Endothelial cell of umbilical vein (primary cell): Measurements from ENCODE around the gene METTL26. TPM values are rescaled to one million over a fixed set of nuclear protein-coding genes. Genes with fewer than 3 reads are reported as not detected.

Source experiments
- BruUV-seq: library from RNA; stranded (reverse); fragments of 400-500 nt; replicated peaks from 2 replicates; lab custom pipeline; 2021; lab: Mats Ljungman, UMichigan
- CTCF ChIA-PET: fragments of 300-600, 350-600 bp; sonication (Branson Sonifier 250); formaldehyde crosslinking; loops from one replicate; lab custom pipeline; 2021; ENCODE audit warnings: antibody characterized with exemption, inconsistent platforms; lab: Charles Lee
- POLR2A ChIA-PET: fragments of 300-600, 350-600 bp; sonication (Branson Sonifier 250); formaldehyde crosslinking; loops from one replicate; lab custom pipeline; 2021; ENCODE audit warnings: antibody characterized with exemption, inconsistent platforms; lab: Charles Lee
- DNase-seq: peaks from one replicate; pipeline ENCODE4 v3.0.0-alpha.2; 2011; ENCODE audit warnings: low read depth, low spot score
- FAIRE-seq: peaks from 2 replicates; lab custom pipeline; 2011; peaks lifted over from hg19 to GRCh38; lab: Jason Lieb, UNC
- H2AFZ ChIP-seq: 2 replicates; pipeline ENCODE4 v1.6.0; 2012; ENCODE audit warnings: low read depth, low read length, control low read depth, inconsistent platforms
- H3K27ac ChIP-seq: 2 replicates; pipeline ENCODE4 v1.5.1; 2011; ENCODE audit warnings: low read depth, mild to moderate bottlenecking, control low read depth, low read length, moderate library complexity; ENCODE audit not compliant: insufficient read depth
- H3K27me3 ChIP-seq, 2 experiments: 2 replicates each; pipeline versions ENCODE4 v1.6.0 to v1.6.1; 2011; ENCODE audit warnings: low read length in 2 of 2, mixed read lengths in 1 of 2; ENCODE audit not compliant: control insufficient read depth in 2 of 2, insufficient read depth in 2 of 2
- H3K36me3 ChIP-seq, 2 experiments: 2 replicates in 1 of 2; 3 replicates in 1 of 2; pipeline ENCODE4 v1.5.1; 2011; ENCODE audit warnings: low read length in 2 of 2, mild to moderate bottlenecking in 1 of 2, moderate library complexity in 1 of 2; ENCODE audit not compliant: control insufficient read depth in 2 of 2, insufficient read depth in 2 of 2; ENCODE audit errors: extremely low read depth in 1 of 2
- H3K4me1 ChIP-seq: 3 replicates; pipeline ENCODE4 v1.5.1; 2011; ENCODE audit warnings: mild to moderate bottlenecking, low read length; ENCODE audit not compliant: control insufficient read depth, insufficient read depth; ENCODE audit errors: extremely low read depth
- H3K4me2 ChIP-seq: 2 replicates; pipeline ENCODE4 v1.6.1; 2011; ENCODE audit warnings: low read length, control low read depth, mixed read lengths; ENCODE audit not compliant: insufficient read depth
- H3K4me3 ChIP-seq, 3 experiments: fragments of 200-600 bp in 1 of 3; sonication (generic), shearing (Covaris generic) in 1 of 3; replicated peaks in 1 of 3; 2 replicates each; pipeline ENCODE4 v1.5.1; 2011 to 2016; ENCODE audit warnings: control low read depth in 3 of 3, low read length in 3 of 3, mild to moderate bottlenecking in 2 of 3, inconsistent platforms in 1 of 3, low read depth in 1 of 3, moderate library complexity in 1 of 3; ENCODE audit not compliant: insufficient read depth in 1 of 3
- H3K79me2 ChIP-seq: 2 replicates; pipeline ENCODE4 v1.6.0; 2012; ENCODE audit warnings: low read length, inconsistent platforms; ENCODE audit not compliant: control insufficient read depth, insufficient read depth
- H3K9ac ChIP-seq: replicated peaks from 2 replicates; pipeline ENCODE3; 2011; ENCODE audit warnings: low read length, control low read depth; ENCODE audit not compliant: insufficient read depth; ENCODE audit errors: extremely low read depth
- H3K9me1 ChIP-seq: replicated peaks from 3 replicates; pipeline ENCODE4 v1.6.0; 2011; ENCODE audit warnings: mild to moderate bottlenecking, low read length; ENCODE audit not compliant: control insufficient read depth, insufficient read depth; ENCODE audit errors: extremely low read depth
- H3K9me3 ChIP-seq: replicated peaks from 2 replicates; pipeline ENCODE4 v1.5.1; 2012; ENCODE audit warnings: low read length, inconsistent platforms; ENCODE audit not compliant: control insufficient read depth, insufficient read depth
- H4K20me1 ChIP-seq: replicated peaks from 2 replicates; pipeline ENCODE3; 2011; ENCODE audit warnings: mild to moderate bottlenecking, low read length; ENCODE audit not compliant: control insufficient read depth, insufficient read depth; ENCODE audit errors: extremely low read depth
- CTCF ChIP-seq, 2 donors: IDR thresholded peaks; 1 replicate in 1 of 2; 2 replicates in 1 of 2; pipeline ENCODE4 v1.5.1; 2011; ENCODE audit warnings: low read length in 2 of 2, mild to moderate bottlenecking in 2 of 2, moderate library complexity in 2 of 2, control low read depth in 1 of 2, inconsistent platforms in 1 of 2, low read depth in 1 of 2; ENCODE audit not compliant: insufficient read depth in 1 of 2; ENCODE audit errors: extremely low read depth in 1 of 2
- EZH2 ChIP-seq: IDR thresholded peaks from 2 replicates; pipeline ENCODE4 v1.6.1; 2012; ENCODE audit warnings: borderline replicate concordance, low read depth, mild to moderate bottlenecking, moderate library complexity, low read length, inconsistent platforms; ENCODE audit not compliant: severe bottlenecking
- FOS ChIP-seq: IDR thresholded peaks from 2 replicates; pipeline ENCODE4 v1.6.1; 2011; ENCODE audit warnings: mild to moderate bottlenecking, low read length, moderate library complexity, borderline replicate concordance; ENCODE audit not compliant: insufficient read depth
- GATA2 ChIP-seq: IDR thresholded peaks from 2 replicates; pipeline ENCODE4 v1.7.0; 2011; ENCODE audit warnings: low read depth, mild to moderate bottlenecking, moderate library complexity, mixed read lengths, low read length; ENCODE audit not compliant: insufficient read length, insufficient read depth
- JUN ChIP-seq: IDR thresholded peaks from 2 replicates; pipeline ENCODE4 v1.6.1; 2011; ENCODE audit warnings: borderline replicate concordance, low read depth; ENCODE audit not compliant: insufficient read length, insufficient read depth
- MYC ChIP-seq: IDR thresholded peaks from one replicate; pipeline ENCODE4 v1.6.1; 2011; ENCODE audit warnings: mild to moderate bottlenecking, low read depth, low read length
- POLR2A ChIP-seq: IDR thresholded peaks from 2 replicates; pipeline ENCODE4 v1.6.1; 2012; ENCODE audit warnings: low read depth, mild to moderate bottlenecking, control low read depth, low read length
- POLR2AphosphoS5 ChIP-seq: IDR thresholded peaks from 2 replicates; pipeline ENCODE4 v1.6.1; 2012; ENCODE audit warnings: low read depth, mild to moderate bottlenecking, control low read depth, low read length, moderate library complexity; ENCODE audit not compliant: insufficient read depth
- dilution Hi-C: fragments of 300-500 bp; cut with MboI; formaldehyde crosslinking; loops from one replicate; pipeline ENCODE4 v1.15.0; 2019; ENCODE audit warnings: low sequenced_read_pairs; ENCODE audit not compliant: extremely low pct_ligation_motif_present
- intact Hi-C: fragments of 100-400 bp; cut with micrococcal nuclease; formaldehyde crosslinking; loops from one replicate; pipeline ENCODE4 v1.10.0; 2022
- polyA plus RNA-seq, 4 experiments: library from polyadenylated mRNA; depleted of rRNA in 3 of 4; stranded (reverse) in 3 of 4; unstranded in 1 of 4; fragments of >200 nt; gene quantifications; 2 replicates each; pipeline versions ENCODE4 v1.2.1 to v1.2.3, GENCODE V29; 2011 to 2012; ENCODE audit warnings: missing spikeins in 1 of 4
- total RNA-seq: library from RNA; stranded (reverse); gene quantifications from 2 replicates; pipeline ENCODE4 v1.2.3, GENCODE V29; 2021
- TF ChIP-seq, protein P1 (sequence below): IDR thresholded peaks from 2 replicates; pipeline ENCODE4 v1.6.1; 2011; ENCODE audit not compliant: insufficient read depth, insufficient read length

The METTL26 gene
- total and polyA plus RNA-seq, 2 donors (not counting 3 experiments of a cell fraction or from before 2014, with no cell fraction given): 114 to 138 TPM

- Histone ChIP-seq H3K27ac (peak overlapping the region; percentile 51), H4K20me1 (no peaks in the 10 kb centered on the region), H3K4me2 (peak overlapping the region; percentile 53), H3K36me3 (peaks cover 0 to 3% of the 10 kb centered on the region in 2 experiments), H3K9ac (peak overlapping the region; percentile 64), H3K27me3 (no peaks in the 10 kb centered on the region), H3K4me1 (peaks cover 16% of the 10 kb centered on the region), H2AFZ (peak overlapping the region; percentile 78), H3K79me2 (peaks cover 27% of the 10 kb centered on the region), H3K4me3 (peak overlapping the region; percentile 20 to 79 (median 44)), H3K9me3 (no peaks in the 10 kb centered on the region), H3K9me1 (no peaks in the 10 kb centered on the region)
- DNase-seq: peak; percentile 55
- dilution Hi-C loops: no loop called here
- intact Hi-C loops: no loop called here
- no TSS peak for BruUV-seq
- ChIA-PET POLR2A (no interaction called here), CTCF (interaction anchor here (0.7 to 1.2 kb wide), 10 partner anchors 10 to 69 kb away, joined by 3 to 8 read pairs (median 3); partner anchors contain the start of gene METTL26)
- FAIRE-seq: no peak
- TF ChIP-seq GATA2: no peak
- TF ChIP-seq POLR2A: peak; percentile 43
- peak; percentile 52 for TF ChIP-seq POLR2AphosphoS5
These were observed 45.8 kb downstream of the METTL26 start for GRCh38 chr16:590188-590814.

DNA sequence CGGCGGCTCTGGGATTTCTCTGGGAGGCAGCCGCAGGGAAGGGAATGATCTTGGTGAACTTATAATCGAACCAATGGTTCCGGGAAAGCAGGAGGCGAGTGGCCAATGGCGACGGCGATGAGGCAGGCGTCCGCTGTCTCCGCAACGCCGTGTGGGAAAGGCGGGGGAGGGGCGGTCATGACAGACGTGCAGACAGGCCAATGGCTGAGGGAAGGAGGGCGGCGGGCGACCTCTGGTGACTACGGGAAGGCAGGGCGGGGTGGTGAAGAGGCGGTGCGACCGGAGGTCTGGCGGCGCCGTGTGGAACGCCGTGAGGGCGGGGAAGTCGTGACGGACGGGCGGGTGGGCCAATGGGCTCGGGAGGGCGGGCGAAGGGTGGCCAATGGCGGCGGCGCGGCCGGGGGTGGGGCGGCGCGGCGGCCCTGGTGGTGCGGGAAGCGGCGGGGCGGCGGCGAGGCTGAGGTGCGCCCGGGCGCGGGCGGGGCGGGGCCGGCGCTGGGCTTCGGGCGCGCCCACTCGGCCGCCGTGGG, 46.4 kb downstream of the METTL26 start, which contains the start of gene RAB40C:
Gene RAB40C, plus strand, starts transcription at position 409 of the 530 bp plus-strand sequence. CDS start 226 bp downstream, outside the sequence.
- dilution Hi-C loops: no loop called here
- no TSS peak for BruUV-seq
- Histone ChIP-seq H3K4me1 (peaks cover 16% of the 10 kb centered on the region), H3K79me2 (peaks cover 24% of the 10 kb centered on the region), H3K36me3 (peaks cover 0 to 3% of the 10 kb centered on the region in 2 experiments), H4K20me1 (no peaks in the 10 kb centered on the region), H3K27ac (peak within 1 kb of the TSS; percentile 68), H3K9me3 (no peaks in the 10 kb centered on the region), H2AFZ (peak within 1 kb of the TSS; percentile 78), H3K4me2 (peak within 1 kb of the TSS; percentile 53), H3K9me1 (no peaks in the 10 kb centered on the region), H3K4me3 (peak within 1 kb of the TSS; percentile 24 to 79 (median 54)), H3K27me3 (no peaks in the 10 kb centered on the region), H3K9ac (peak within 1 kb of the TSS; percentile 72)
- no peak for TF ChIP-seq EZH2
- no peak for TF ChIP-seq GATA2
- TF ChIP-seq, protein P1, sequence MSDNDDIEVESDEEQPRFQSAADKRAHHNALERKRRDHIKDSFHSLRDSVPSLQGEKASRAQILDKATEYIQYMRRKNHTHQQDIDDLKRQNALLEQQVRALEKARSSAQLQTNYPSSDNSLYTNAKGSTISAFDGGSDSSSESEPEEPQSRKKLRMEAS: no peak
- TF ChIP-seq FOS: no peak
- peak in 1 of 2 donors; percentile 16 for TF ChIP-seq CTCF (IDR thresholded peaks at IDR 0.05; ENCODE audit: extremely low read depth in 1 of 2, insufficient read depth in 1 of 2, low read depth in 1 of 2, low read length in 2 of 2)
- no peak for TF ChIP-seq JUN
- TF ChIP-seq MYC: no peak
- TF ChIP-seq POLR2AphosphoS5: peak; percentile 43
- TF ChIP-seq POLR2A: no peak
- FAIRE-seq (peak; percentile 98), DNase-seq (peak; percentile 97)
- intact Hi-C loops: loop anchor here (1.0 to 5.0 kb wide), 5 partner anchors 37 to 197 kb away; partner anchors contain the start of genes METTL26 and RHOT2
- ChIA-PET POLR2A (no interaction called here), CTCF (interaction anchor here (0.8 to 1.2 kb wide), 9 partner anchors 10 to 61 kb away, joined by 3 to 8 read pairs (median 3); partner anchors contain the start of gene METTL26)
